IPS-NIHi11 (cell line): ENCODE measurements around the gene RBCK1.
A peak's percentile ranks its signal among the peaks of the same experiment; 100 is the strongest.
"Not testable (repeated sequence)": the region's sequence is repeated elsewhere in the genome, so short reads cannot be mapped to it uniquely, and the experiment has no call there.

Experiments
- DNase-seq: peaks from one replicate; pipeline ENCODE4 v3.0.0; 2012; ENCODE audit warnings: mixed read lengths, low spot score

RBCK1 gene

GRCh38 chr20:472889-473292 lies 64.8 kb downstream of the RBCK1 start:
- DNase-seq: no peak

DNA sequence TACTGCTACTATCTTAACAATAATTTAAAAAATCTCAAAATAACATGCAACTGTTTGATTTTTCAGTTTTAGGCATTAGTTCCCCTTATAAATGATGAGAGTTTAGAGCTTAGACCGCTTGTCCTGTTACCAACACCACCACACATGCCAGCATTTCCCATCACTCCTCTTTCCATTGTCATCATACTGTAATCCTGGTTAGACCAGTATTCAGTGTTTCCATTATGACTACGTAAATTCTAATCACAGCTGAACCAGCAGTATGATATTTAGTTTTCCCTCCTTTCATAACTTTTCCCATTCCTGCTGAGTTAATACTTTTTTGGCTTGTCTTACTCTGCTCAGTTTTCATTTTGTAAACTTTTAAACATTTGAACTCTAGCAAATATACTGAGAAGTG lies 66.5 kb downstream of the RBCK1 start:
- no peak for DNase-seq

GRCh38 chr20:475463-476357 lies 67.6 kb downstream of the RBCK1 start:
- DNase-seq: no peak

DNA sequence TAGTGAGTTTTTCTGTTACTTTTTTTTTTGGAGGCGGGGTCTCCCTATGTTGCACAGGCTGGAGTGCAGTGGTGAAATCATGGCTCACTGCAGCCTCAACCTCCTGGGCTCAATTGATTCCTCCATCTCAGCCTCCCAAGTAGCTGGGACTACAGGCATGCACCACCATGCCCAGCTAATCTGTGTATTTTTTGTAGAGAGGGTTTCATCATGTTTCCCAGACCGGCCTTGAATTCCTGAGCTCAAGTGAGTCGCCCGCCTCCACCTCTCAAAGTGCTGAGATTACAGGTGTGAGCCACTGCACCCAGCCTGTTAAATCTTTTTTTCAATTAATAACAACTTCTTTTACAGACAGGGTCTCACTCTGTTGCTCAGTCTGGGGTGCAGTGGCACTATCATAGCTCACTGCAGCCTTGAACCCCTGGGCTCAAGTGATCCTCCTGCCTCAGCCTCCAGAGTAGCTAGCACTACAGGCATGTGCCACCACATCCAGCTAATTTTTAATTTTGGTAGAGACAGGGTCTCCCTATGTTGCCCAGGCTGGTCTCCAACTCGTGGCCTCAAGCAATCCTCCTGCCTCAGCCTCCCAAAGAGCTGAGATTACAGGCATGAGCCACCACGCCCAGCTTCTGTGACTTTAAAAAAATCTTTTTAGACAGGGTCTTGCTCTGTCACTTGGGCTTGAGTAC lies 68.6 kb downstream of the RBCK1 start:
- DNase-seq: not testable (repeated sequence)

GRCh38 chr20:478010-478948 lies 70.2 kb downstream of the RBCK1 start:
- no peak for DNase-seq

GRCh38 chr20:478949-479429 lies 70.9 kb downstream of the RBCK1 start:
- DNase-seq: peak; percentile 50

DNA sequence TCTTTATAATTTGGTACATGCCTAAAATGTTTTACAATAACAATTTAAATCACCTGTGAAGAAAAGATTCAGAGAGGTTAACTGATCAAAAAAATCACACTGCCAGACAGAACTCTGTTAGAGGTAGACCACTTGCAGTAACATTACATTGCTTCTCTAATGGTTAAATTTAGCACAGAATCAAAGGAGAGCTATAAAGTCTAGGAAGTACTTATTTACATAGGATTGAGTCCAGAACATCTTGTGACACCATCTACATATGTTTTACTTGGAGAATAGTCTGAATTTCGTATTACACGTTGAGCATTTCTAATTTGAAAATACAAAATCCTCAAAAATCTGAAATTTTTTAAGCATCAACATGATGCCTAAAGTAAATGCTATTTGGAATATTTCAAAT lies 71.4 kb downstream of the RBCK1 start:
- no peak for DNase-seq

DNA sequence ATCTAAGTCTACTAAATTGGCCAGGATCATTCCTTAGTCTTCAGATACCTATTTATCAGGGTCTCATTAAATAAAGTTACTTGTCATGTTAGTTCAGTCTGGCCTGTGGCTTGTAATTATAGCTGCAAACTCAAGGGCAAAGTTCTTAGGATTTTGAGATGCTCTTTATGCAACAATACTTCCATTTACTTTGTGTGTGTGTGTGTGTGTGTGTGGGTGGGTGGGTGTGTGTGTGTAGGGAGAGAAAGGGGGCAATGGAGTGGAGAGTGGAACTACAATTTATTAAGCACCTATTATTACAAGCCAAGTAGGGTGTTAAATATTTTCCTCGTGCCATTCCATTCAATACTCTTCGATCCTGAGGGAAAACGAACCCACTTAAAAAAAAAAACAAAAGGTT lies 71.9 kb downstream of the RBCK1 start:
- no peak for DNase-seq

GRCh38 chr20:481167-481566 lies 73.1 kb downstream of the RBCK1 start:
- DNase-seq: no peak
